ENCODE measurements around the gene PTPRCAP.
"Not testable (repeated sequence)": the region's sequence is repeated elsewhere in the genome, so short reads cannot be mapped to it uniquely, and the experiment has no call there.

Gene PTPRCAP

DNA sequence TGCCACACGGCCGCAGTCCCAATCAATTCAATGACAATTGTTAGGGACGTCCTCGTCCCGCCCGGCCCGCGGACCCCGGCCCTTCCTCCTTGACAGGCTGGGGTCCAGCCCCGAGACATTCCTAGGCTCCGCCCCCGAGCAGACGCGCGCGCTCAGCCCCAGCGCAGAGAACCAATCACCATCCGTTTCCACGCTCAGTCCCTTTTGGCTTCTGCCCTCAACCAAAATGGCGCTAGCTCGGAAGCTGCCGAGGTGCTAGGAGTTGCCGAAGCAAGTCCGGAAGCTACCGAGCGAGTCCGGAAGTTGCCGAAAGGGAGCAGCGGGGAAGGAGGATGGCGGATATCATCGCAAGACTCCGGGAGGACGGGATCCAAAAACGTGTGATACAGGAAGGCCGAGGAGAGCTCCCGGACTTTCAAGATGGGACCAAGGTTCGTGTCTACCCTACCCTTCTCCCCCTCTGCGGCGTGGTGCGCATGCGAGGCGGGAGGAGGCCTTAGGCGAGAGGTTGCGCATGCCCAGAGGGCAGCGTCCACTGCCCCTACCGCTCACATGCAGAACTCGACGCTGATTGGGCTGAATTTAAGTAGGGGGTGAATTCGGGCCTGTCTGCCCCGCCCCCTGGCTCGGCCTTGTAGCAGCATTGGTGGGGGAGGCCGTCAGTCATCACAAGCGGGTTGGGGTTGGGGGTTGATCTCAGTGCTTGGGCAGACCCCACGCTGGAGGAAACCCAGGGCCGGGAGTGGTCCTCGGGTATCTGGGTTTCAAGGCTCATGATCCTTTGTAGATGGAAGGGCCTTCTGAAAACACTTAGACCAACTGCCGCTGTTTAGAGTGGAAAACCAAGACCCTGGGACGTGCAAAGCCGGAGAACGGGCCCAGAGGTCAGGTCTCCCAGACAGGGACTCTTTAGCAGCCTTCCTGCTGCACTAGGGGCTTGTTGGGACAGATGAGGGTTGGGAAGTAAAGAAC is 45.6 kb upstream of the PTPRCAP start, which contains the start of gene AIP:
TSS of gene AIP (plus strand) at position 200 of the 972 bp plus-strand sequence. CDS start at position 333, 133 bp downstream.
- H3K4me1 ChIP-seq = peaks cover 0 to 31% (median 18%) of the 10 kb centered on the region in 4 donors
- peaks cover 10 to 20% (median 14%) of the 10 kb centered on the region in 3 donors for H3K36me3 ChIP-seq
- H3K9me3 ChIP-seq = no peaks in the 10 kb centered on the region
- no peaks in the 10 kb centered on the region for H3K27me3 ChIP-seq
- intact Hi-C loops (cut with DNase I; ENCODE audit: low total_unique reads) = no loop called here
- H3K27ac ChIP-seq = peak within 1 kb of the TSS; percentile 83 to 91
- H3K4me3 ChIP-seq = peak within 1 kb of the TSS; percentile 56 to 70
- DNase-seq = peak; percentile 97 to 99
- TF ChIP-seq, protein P1, sequence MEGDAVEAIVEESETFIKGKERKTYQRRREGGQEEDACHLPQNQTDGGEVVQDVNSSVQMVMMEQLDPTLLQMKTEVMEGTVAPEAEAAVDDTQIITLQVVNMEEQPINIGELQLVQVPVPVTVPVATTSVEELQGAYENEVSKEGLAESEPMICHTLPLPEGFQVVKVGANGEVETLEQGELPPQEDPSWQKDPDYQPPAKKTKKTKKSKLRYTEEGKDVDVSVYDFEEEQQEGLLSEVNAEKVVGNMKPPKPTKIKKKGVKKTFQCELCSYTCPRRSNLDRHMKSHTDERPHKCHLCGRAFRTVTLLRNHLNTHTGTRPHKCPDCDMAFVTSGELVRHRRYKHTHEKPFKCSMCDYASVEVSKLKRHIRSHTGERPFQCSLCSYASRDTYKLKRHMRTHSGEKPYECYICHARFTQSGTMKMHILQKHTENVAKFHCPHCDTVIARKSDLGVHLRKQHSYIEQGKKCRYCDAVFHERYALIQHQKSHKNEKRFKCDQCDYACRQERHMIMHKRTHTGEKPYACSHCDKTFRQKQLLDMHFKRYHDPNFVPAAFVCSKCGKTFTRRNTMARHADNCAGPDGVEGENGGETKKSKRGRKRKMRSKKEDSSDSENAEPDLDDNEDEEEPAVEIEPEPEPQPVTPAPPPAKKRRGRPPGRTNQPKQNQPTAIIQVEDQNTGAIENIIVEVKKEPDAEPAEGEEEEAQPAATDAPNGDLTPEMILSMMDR (IDR thresholded peaks at IDR 0.05) = peak in 1 of 2 experiments; percentile 45

DNA sequence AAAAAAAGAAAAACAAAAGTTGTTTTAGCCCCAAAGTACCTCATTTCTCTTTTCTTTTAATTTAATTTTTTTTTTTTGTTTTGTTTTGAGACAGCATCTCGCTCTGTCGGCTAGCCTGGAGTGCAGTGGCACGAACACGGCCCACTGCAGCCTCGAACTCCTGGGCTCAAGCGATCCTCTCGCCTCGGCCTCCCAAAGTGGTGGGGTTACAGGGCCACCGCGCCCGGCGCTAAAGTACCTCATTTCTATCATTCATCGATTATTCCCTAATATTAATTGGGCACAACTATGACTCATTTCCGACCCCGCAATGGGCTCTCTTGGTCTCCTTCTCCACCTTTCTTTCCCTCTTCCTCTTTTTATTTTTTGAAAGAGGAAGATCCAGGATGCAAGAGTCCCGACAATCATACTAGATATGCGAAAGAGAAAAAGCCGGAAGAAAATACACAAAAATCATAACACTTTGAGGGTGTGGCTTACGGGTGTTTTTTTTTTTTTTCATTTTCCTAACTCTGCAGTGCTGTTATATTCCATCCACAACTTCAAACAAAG is 44.9 kb upstream of the PTPRCAP start:
- TF ChIP-seq, protein P1 (IDR thresholded peaks at IDR 0.05) = no peak
- H3K36me3 ChIP-seq = peaks cover 5 to 12% (median 6%) of the 10 kb centered on the region in 3 donors
- no peaks in the 10 kb centered on the region for H3K9me3 ChIP-seq
- no peaks in the 10 kb centered on the region for H3K27me3 ChIP-seq
- peaks cover 0 to 31% (median 18%) of the 10 kb centered on the region in 4 donors for H3K4me1 ChIP-seq
- peak overlapping the region; percentile 56 to 70 for H3K4me3 ChIP-seq
- peak overlapping the region; percentile 83 to 91 for H3K27ac ChIP-seq
- peak in 1 of 2 donors; percentile 62 for DNase-seq
- intact Hi-C loops (cut with DNase I; ENCODE audit: low total_unique reads) = no loop called here

DNA sequence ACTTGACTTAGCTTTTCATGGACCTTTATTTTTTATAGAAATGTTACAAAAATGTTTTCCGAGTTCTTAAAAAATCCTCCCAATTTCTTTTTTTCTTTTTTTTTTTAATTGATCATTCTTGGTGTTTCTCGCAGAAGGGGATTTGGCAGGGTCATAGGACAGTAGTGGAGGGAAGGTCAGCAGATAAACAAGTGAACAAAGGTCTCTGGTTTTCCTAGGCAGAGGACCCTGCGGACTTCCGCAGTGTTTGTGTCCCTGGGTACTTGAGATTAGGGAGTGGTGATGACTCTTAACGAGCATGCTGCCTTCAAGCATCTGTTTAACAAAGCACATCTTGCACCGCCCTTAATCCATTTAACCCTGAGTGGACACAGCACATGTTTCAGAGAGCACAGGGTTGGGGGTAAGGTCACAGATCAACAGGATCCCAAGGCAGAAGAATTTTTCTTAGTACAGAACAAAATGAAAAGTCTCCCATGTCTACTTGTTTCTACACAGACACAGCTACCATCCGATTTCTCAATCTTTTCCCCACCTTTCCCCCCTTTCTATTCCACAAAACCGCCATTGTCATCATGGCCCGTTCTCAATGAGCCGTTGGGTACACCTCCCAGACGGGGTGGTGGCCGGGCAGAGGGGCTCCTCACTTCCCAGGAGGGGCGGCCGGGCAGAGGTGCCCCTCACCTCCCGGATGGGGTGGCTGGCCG is 40.0 kb upstream of the PTPRCAP start:
- H3K4me3 ChIP-seq; H3K9me3 ChIP-seq; H3K4me1 ChIP-seq; H3K27me3 ChIP-seq; H3K27ac ChIP-seq; intact Hi-C loops (cut with DNase I; ENCODE audit: low total_unique reads); H3K36me3 ChIP-seq; DNase-seq: not testable (repeated sequence)

DNA sequence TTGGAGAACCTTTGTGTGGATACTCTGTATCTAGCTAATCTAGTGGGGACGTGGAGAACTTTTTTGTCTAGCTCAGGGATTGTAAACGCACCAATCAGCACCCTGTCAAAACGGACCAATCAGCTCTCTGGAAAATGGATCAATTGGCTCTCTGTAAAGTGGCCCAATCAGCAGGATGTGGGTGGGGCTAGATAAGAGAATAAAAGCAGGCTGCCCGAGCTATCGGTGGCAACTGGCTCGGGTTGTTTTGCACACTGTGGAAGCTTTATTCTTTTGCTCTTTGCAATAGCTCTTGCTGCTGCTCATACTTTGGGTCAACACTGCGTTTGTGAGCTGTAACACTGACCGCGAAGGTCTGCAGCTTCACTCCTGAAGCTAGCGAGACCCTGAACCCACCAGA is 39.2 kb upstream of the PTPRCAP start:
- DNase-seq; intact Hi-C loops (cut with DNase I; ENCODE audit: low total_unique reads); H3K27ac ChIP-seq; H3K9me3 ChIP-seq; H3K27me3 ChIP-seq; H3K36me3 ChIP-seq; H3K4me3 ChIP-seq; H3K4me1 ChIP-seq: not testable (repeated sequence)

DNA sequence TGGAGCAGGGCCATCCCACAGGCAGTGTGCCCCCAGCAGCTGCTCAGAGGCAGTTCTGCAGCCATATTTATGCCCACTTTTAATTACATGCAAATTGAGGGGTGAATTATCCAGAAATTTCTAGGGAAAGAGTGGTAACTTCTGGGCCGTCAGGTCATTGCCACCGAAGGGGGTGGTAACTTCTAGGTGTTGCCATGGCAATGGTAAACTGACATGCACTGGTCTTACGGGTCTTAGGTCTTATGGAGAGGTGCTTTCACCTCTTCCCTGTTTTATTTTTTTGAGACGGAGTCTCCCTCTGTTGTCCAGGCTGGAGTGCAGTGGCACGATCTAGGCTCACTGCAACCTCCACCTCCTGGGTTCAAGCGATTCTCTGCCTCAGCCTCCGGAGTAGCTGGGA is 35.4 kb upstream of the PTPRCAP start:
- Histone ChIP-seq H3K27ac (no peak overlapping the region), H3K36me3 (no peaks in the 10 kb centered on the region), H3K4me3 (no peak overlapping the region), H3K27me3 (no peaks in the 10 kb centered on the region), H3K4me1 (peaks cover 0 to 17% (median 10%) of the 10 kb centered on the region in 4 donors), H3K9me3 (no peaks in the 10 kb centered on the region)
- intact Hi-C loops (cut with DNase I; ENCODE audit: low total_unique reads) = no loop called here
- TF ChIP-seq, protein P1 (IDR thresholded peaks at IDR 0.05) = no peak
- no peak for DNase-seq

DNA sequence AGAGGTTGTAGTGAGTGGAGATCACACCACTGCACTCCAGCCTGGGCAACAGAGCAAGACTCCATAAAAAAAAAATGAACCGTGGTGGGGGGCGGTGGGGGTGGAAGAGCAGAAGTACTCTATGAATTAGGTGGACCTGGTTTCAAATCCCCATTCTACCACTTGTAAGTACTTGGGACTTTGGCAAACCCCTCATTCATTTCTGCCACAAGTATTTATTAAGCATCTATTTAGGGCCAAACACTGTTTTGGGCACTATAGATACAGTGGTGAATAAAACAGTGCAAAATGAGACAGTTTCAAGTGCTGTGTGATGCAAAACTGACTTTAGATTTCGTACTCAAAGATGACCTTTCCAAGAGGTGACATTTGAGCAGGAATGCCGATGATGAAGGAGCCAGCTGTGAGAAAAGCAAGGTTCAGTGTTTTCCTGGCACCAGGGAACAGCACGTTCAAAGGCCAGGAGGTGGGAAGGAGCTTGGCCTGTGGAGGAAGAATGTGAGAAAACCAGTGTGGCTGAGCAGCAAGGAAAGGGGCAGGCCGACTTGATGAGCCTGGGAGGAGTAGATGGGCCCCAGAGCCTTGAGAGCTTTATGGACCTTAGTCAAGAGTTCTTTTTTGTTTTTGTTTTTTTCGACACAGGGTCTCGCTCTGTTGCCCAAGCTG is 33.0 kb upstream of the PTPRCAP start:
- Histone ChIP-seq H3K9me3 (no peaks in the 10 kb centered on the region), H3K36me3 (no peaks in the 10 kb centered on the region), H3K4me1 (peaks cover 0 to 36% (median 21%) of the 10 kb centered on the region in 4 donors), H3K27me3 (no peaks in the 10 kb centered on the region), H3K27ac (no peak overlapping the region), H3K4me3 (no peak overlapping the region)
- DNase-seq = no peak
- intact Hi-C loops (cut with DNase I; ENCODE audit: low total_unique reads) = no loop called here
- TF ChIP-seq, protein P1 (IDR thresholded peaks at IDR 0.05) = no peak

Measured in tibial artery (tissue), 4 donors.